Brain (organoid and tissue), 1 donor: Measurements from ENCODE around the gene RAD23B. TPM values are rescaled to one million over a fixed set of nuclear protein-coding genes. Genes with fewer than 3 reads are reported as not detected.

Source experiments
- polyA plus RNA-seq: library from polyadenylated mRNA; stranded (reverse); fragments of 350-450 nt; fragmentation: Illumina TruSeq; extraction: RNeasy Lipid Tissue Mini Kit (QIAGEN cat#74804); gene quantifications from one replicate; pipeline ENCODE4 v1.2.3, GENCODE V29; 2015; ENCODE audit warnings: low read depth, low replicate concordance; ENCODE audit not compliant: insufficient read depth

Gene RAD23B
- polyA plus RNA-seq, 1 donor from 2014 or later: 130 TPM

Other genes starting within 250 kb of the RAD23B start
- 9.1 TPM for gene KLF4, start 206.5 kb downstream of the RAD23B start, polyA plus RNA-seq